H9 (cell line): ENCODE measurements around the gene BIK. TPM values are rescaled to one million over a fixed set of nuclear protein-coding genes. Genes with fewer than 3 reads are reported as not detected.

Experiments used
- DNase-seq: peaks from one replicate; pipeline ENCODE4 v3.0.0-alpha.2; 2017
- H2AFZ ChIP-seq: one replicate; pipeline ENCODE4 v1.6.1; 2013; ENCODE audit warnings: mild to moderate bottlenecking, low read length, control low read depth, moderate library complexity
- H2AK5ac ChIP-seq: 2 replicates; pipeline ENCODE4 v1.6.1; 2013; ENCODE audit warnings: low read length, control low read depth, mixed read lengths; ENCODE audit not compliant: insufficient read length
- H2BK120ac ChIP-seq: one replicate; pipeline ENCODE4 v1.6.1; 2013; ENCODE audit warnings: low read depth, mild to moderate bottlenecking, low read length, control low read depth, inconsistent platforms; ENCODE audit not compliant: poor library complexity, severe bottlenecking
- H2BK12ac ChIP-seq: 2 replicates; pipeline ENCODE4 v1.6.1; 2013; ENCODE audit warnings: low read length, control low read depth, mixed read lengths, low read depth; ENCODE audit not compliant: insufficient read length
- H2BK15ac ChIP-seq: 2 replicates; pipeline ENCODE4 v1.6.1; 2013; ENCODE audit warnings: low read depth, low read length, control low read depth
- H2BK20ac ChIP-seq: one replicate; pipeline ENCODE4 v1.6.1; 2013; ENCODE audit warnings: low read depth, mild to moderate bottlenecking, low read length, control low read depth, inconsistent platforms; ENCODE audit not compliant: poor library complexity, severe bottlenecking
- H2BK5ac ChIP-seq: 2 replicates; pipeline ENCODE4 v1.6.1; 2013; ENCODE audit warnings: low read length, control low read depth, mixed read lengths; ENCODE audit not compliant: insufficient read length
- H3K14ac ChIP-seq: 2 replicates; pipeline ENCODE4 v1.6.1; 2013; ENCODE audit warnings: low read length, control low read depth; ENCODE audit not compliant: insufficient read depth
- H3K18ac ChIP-seq: 2 replicates; pipeline ENCODE4 v1.6.1; 2013; ENCODE audit warnings: low read depth, mild to moderate bottlenecking, mixed read lengths, low read length, control low read depth; ENCODE audit not compliant: insufficient read length
- H3K23ac ChIP-seq: 2 replicates; pipeline ENCODE4 v1.6.1; 2013; ENCODE audit warnings: low read length, control low read depth, mixed read lengths, low read depth; ENCODE audit not compliant: insufficient read length
- H3K23me2 ChIP-seq: 2 replicates; pipeline ENCODE4 v1.6.1; 2013; ENCODE audit warnings: low read depth, mild to moderate bottlenecking, mixed read lengths, low read length, control low read depth; ENCODE audit not compliant: insufficient read length, poor library complexity, severe bottlenecking
- H3K27ac ChIP-seq: 2 replicates; pipeline ENCODE4 v1.5.1; 2013; ENCODE audit warnings: low read length, control low read depth, mixed read lengths, low read depth; ENCODE audit not compliant: insufficient read length
- H3K27me3 ChIP-seq: 2 replicates; pipeline ENCODE4 v1.6.1; 2013; ENCODE audit warnings: low read length, control low read depth, inconsistent platforms; ENCODE audit not compliant: insufficient read depth
- H3K4ac ChIP-seq: 2 replicates; pipeline ENCODE4 v1.6.1; 2013; ENCODE audit warnings: low read depth, mild to moderate bottlenecking, control low read depth, inconsistent platforms, low read length, moderate library complexity
- H3K4me1 ChIP-seq: 2 replicates; pipeline ENCODE4 v1.6.1; 2013; ENCODE audit warnings: low read length, control low read depth, inconsistent platforms; ENCODE audit not compliant: insufficient read depth
- H3K4me2 ChIP-seq: 2 replicates; pipeline ENCODE4 v1.6.1; 2013; ENCODE audit warnings: low read length, control low read depth, mixed read lengths; ENCODE audit not compliant: insufficient read length, insufficient read depth
- H3K56ac ChIP-seq: 2 replicates; pipeline ENCODE4 v1.6.1; 2013; ENCODE audit warnings: low read depth, mild to moderate bottlenecking, mixed read lengths, low read length, control low read depth; ENCODE audit not compliant: insufficient read length
- H3K79me1 ChIP-seq: 2 replicates; pipeline ENCODE4 v1.6.1; 2013; ENCODE audit warnings: low read depth, mild to moderate bottlenecking, moderate library complexity, low read length, control low read depth, inconsistent platforms; ENCODE audit not compliant: insufficient read depth, poor library complexity, severe bottlenecking
- H3K79me2 ChIP-seq: 2 replicates; pipeline ENCODE4 v1.6.1; 2013; ENCODE audit warnings: low read length, control low read depth, inconsistent platforms; ENCODE audit not compliant: insufficient read depth
- H3K9ac ChIP-seq: 2 replicates; pipeline ENCODE4 v1.6.1; 2013; ENCODE audit warnings: low read length, control low read depth, mixed read lengths; ENCODE audit not compliant: insufficient read length; ENCODE audit errors: extremely low read depth
- H3K9me3 ChIP-seq: one replicate; pipeline ENCODE4 v1.6.1; 2013; ENCODE audit warnings: low read depth, low read length, inconsistent platforms; ENCODE audit not compliant: control insufficient read depth
- H3T11ph ChIP-seq: one replicate; pipeline ENCODE4 v1.6.1; 2013; ENCODE audit warnings: mild to moderate bottlenecking, low read length, control low read depth, inconsistent platforms
- H4K20me1 ChIP-seq: one replicate; pipeline ENCODE4 v1.6.1; 2013; ENCODE audit not compliant: control insufficient read depth, insufficient read length, insufficient read depth
- H4K5ac ChIP-seq: 2 replicates; pipeline ENCODE4 v1.6.1; 2013; ENCODE audit warnings: low read depth, mild to moderate bottlenecking, mixed read lengths, low read length, control low read depth; ENCODE audit not compliant: insufficient read length
- H4K8ac ChIP-seq: replicated peaks from 2 replicates; pipeline ENCODE4 v1.6.1; 2013; ENCODE audit warnings: low read length, control low read depth, mixed read lengths, low read depth; ENCODE audit not compliant: insufficient read length
- H4K91ac ChIP-seq: 2 replicates; pipeline ENCODE4 v1.6.1; 2013; ENCODE audit warnings: low read depth, mild to moderate bottlenecking, moderate library complexity, mixed read lengths, low read length, control low read depth; ENCODE audit not compliant: insufficient read length
- H3K27ac Mint-ChIP-seq, 3 experiments: 2 replicates in 2 of 3; 3 replicates in 1 of 3; pipeline ENCODE4 v1.8.0; 2020 to 2021; ENCODE audit warnings: mixed read lengths in 3 of 3, mild to moderate bottlenecking in 1 of 3, moderate library complexity in 1 of 3
- H3K27me3 Mint-ChIP-seq: 2 replicates; pipeline ENCODE4 v1.8.0; 2021; ENCODE audit warnings: low read depth, mild to moderate bottlenecking, moderate library complexity, mixed read lengths
- H3K36me3 Mint-ChIP-seq, 3 experiments: 2 replicates in 2 of 3; 3 replicates in 1 of 3; pipeline ENCODE4 v1.8.0; 2020 to 2021; ENCODE audit warnings: low read depth in 3 of 3, mixed read lengths in 3 of 3; ENCODE audit not compliant: insufficient read depth in 1 of 3
- H3K4me1 Mint-ChIP-seq, 2 experiments: 2 replicates each; pipeline ENCODE4 v1.8.0; 2020; ENCODE audit warnings: mixed read lengths in 2 of 2
- H3K4me3 Mint-ChIP-seq, 2 experiments: 2 replicates in 1 of 2; 3 replicates in 1 of 2; pipeline ENCODE4 v1.8.0; 2020 to 2021; ENCODE audit warnings: mild to moderate bottlenecking in 2 of 2, mixed read lengths in 2 of 2, moderate library complexity in 1 of 2
- H3K9me3 Mint-ChIP-seq, 2 experiments: 2 replicates in 1 of 2; 3 replicates in 1 of 2; pipeline ENCODE4 v1.8.0; 2020; ENCODE audit warnings: mild to moderate bottlenecking in 2 of 2, mixed read lengths in 2 of 2, moderate library complexity in 1 of 2
- CTCF ChIP-seq: fragments of 200-600 bp; sonication (generic); conservative IDR thresholded peaks from 3 replicates; pipeline ENCODE4 v1.8.0; 2021; ENCODE audit warnings: antibody characterized with exemption, mild to moderate bottlenecking
- WGBS: extraction: QIAGEN DNeasy Blood & Tissue Kit; methylation state at CpG from one replicate; pipeline ENCODE4 v1.1.7; 2013; ENCODE audit warnings: missing lambda C conversion rate, low lambda C conversion rate, mixed read lengths; ENCODE audit not compliant: insufficient read length; ENCODE audit errors: extremely low coverage; 5-methylcytosine and 5-hydroxymethylcytosine counted together
- total RNA-seq: library from RNA; stranded (reverse); gene quantifications from 2 replicates; pipeline ENCODE4 v1.2.1, GENCODE V29; 2021

Gene BIK
- total RNA-seq, 1 experiment from 2014 or later, result 8.3 TPM

GRCh38 chr22:43110927-43111623, 525 bp downstream of the BIK start:
- H3K4me1 Mint-ChIP-seq, result peaks cover 9 to 33% of the 10 kb centered on the region in 2 experiments
- no peak overlapping the region for H3K4ac ChIP-seq
- H3K23ac ChIP-seq, result no peak overlapping the region
- WGBS, result no CpG with 5 or more reads among the region's 86 CpGs
- H3K18ac ChIP-seq, result no peak overlapping the region
- no peak overlapping the region for H2AFZ ChIP-seq
- H2BK120ac ChIP-seq, result no peak overlapping the region
- H3K9ac ChIP-seq, result no peak overlapping the region
- H3K23me2 ChIP-seq, result peaks cover 11% of the 10 kb centered on the region
- H3K79me1 ChIP-seq, result no peaks in the 10 kb centered on the region
- no peak overlapping the region for H3K56ac ChIP-seq
- H3K4me2 ChIP-seq, result peak overlapping the region; percentile 85
- H3K4me3 Mint-ChIP-seq, result peak overlapping the region; percentile 67 to 81
- peaks cover 87% of the 10 kb centered on the region for H3K27me3 Mint-ChIP-seq
- H4K20me1 ChIP-seq, result no peaks in the 10 kb centered on the region
- H3K9me3 Mint-ChIP-seq, result no peaks in the 10 kb centered on the region
- no peak overlapping the region for H2BK12ac ChIP-seq
- no peak overlapping the region for H2AK5ac ChIP-seq
- H2BK5ac ChIP-seq, result no peak overlapping the region
- no peak overlapping the region for H3K27ac ChIP-seq
- H4K8ac ChIP-seq, result no peak overlapping the region
- TF ChIP-seq CTCF, result no peak
- H3K27ac Mint-ChIP-seq, result no peak overlapping the region; a peak in 1 of 7 replicates
- H3K36me3 Mint-ChIP-seq, result no peaks in the 10 kb centered on the region
- peaks cover 30% of the 10 kb centered on the region for H3K27me3 ChIP-seq
- no peak overlapping the region for H2BK15ac ChIP-seq
- H2BK20ac ChIP-seq, result no peak overlapping the region
- peaks cover 4% of the 10 kb centered on the region; the same call in 1 of the 2 replicates for H3K4me1 ChIP-seq
- no peak overlapping the region for H3T11ph ChIP-seq
- no peak overlapping the region for H3K14ac ChIP-seq
- no peak for DNase-seq
- H4K5ac ChIP-seq, result no peak overlapping the region
- no peaks in the 10 kb centered on the region for H3K9me3 ChIP-seq
- no peak overlapping the region for H4K91ac ChIP-seq
- H3K79me2 ChIP-seq, result no peaks in the 10 kb centered on the region
